ENCODE measurements around the gene CTF1.

Gene CTF1

GRCh38 chr16:30884760-30885159 lies 11.7 kb upstream of the CTF1 start:
- Histone ChIP-seq H4K5ac (ENCODE audit: low read length) (no peak overlapping the region), H3K4me1 (ENCODE audit: control insufficient read depth, low read depth, low read length) (no peaks in the 10 kb centered on the region), H2AK5ac (ENCODE audit: low read length) (no peak overlapping the region), H3K79me1 (ENCODE audit: low read length) (no peaks in the 10 kb centered on the region), H3K18ac (ENCODE audit: low read length) (no peak overlapping the region), H3K79me2 (ENCODE audit: control insufficient read depth, insufficient read depth, low read length) (no peaks in the 10 kb centered on the region), H3K23ac (ENCODE audit: low read length) (no peak overlapping the region), H2BK5ac (ENCODE audit: low read length) (no peak overlapping the region), H3K9ac (ENCODE audit: low read length) (no peak overlapping the region), H4K8ac (ENCODE audit: low read depth, low read length) (no peak overlapping the region), H3K36me3 (ENCODE audit: control insufficient read depth, insufficient read depth, low read length) (peaks cover 5% of the 10 kb centered on the region), H3K27me3 (ENCODE audit: insufficient read depth, low read length, poor library complexity) (no peaks in the 10 kb centered on the region), H3K4me2 (ENCODE audit: low read length) (no peak overlapping the region), H3K56ac (ENCODE audit: low read length) (no peak overlapping the region), H2BK120ac (ENCODE audit: low read depth, low read length) (no peak overlapping the region), H3K4me3 (ENCODE audit: low read length) (no peak overlapping the region), H3K27ac (ENCODE audit: low read depth, low read length) (no peak overlapping the region), H2BK15ac (replicated peaks; ENCODE audit: low read depth) (no peak overlapping the region), H3K4ac (ENCODE audit: low read depth, low read length) (no peak overlapping the region)
- WGBS (ENCODE audit: extremely low coverage, insufficient coverage, low lambda C conversion rate), result no CpG with 5 or more reads among the region's 3 CpGs
- no peak for DNase-seq

- H3K4me2 ChIP-seq (ENCODE audit: low read length), result no peak overlapping the region
- WGBS (ENCODE audit: extremely low coverage, insufficient coverage, low lambda C conversion rate), result no CpG with 5 or more reads among the region's 9 CpGs
These were observed 11.2 kb upstream of the CTF1 start for GRCh38 chr16:30885196-30885595.

GRCh38 chr16:30886145-30886544 lies 10.3 kb upstream of the CTF1 start:
- no peak overlapping the region for H2BK120ac ChIP-seq (ENCODE audit: low read depth, low read length)
- no CpG with 5 or more reads among the region's 1 CpG for WGBS (ENCODE audit: extremely low coverage, insufficient coverage, low lambda C conversion rate)
- H3K23ac ChIP-seq (ENCODE audit: low read length), result no peak overlapping the region
- H3K4me2 ChIP-seq (ENCODE audit: low read length), result no peak overlapping the region
- H3K27ac ChIP-seq (ENCODE audit: low read depth, low read length), result no peak overlapping the region
- H3K4me3 ChIP-seq (ENCODE audit: low read length), result no peak overlapping the region
- no peak overlapping the region for H4K8ac ChIP-seq (ENCODE audit: low read depth, low read length)
- H3K4me1 ChIP-seq (ENCODE audit: control insufficient read depth, low read depth, low read length), result no peaks in the 10 kb centered on the region
- DNase-seq, result no peak
- H2AK5ac ChIP-seq (ENCODE audit: low read length), result no peak overlapping the region
- H3K79me2 ChIP-seq (ENCODE audit: control insufficient read depth, insufficient read depth, low read length), result no peaks in the 10 kb centered on the region
- no peak overlapping the region for H2BK15ac ChIP-seq (replicated peaks; ENCODE audit: low read depth)
- no peak overlapping the region for H3K9ac ChIP-seq (ENCODE audit: low read length)
- no peak overlapping the region for H3K56ac ChIP-seq (ENCODE audit: low read length)
- no peak overlapping the region for H3K18ac ChIP-seq (ENCODE audit: low read length)
- no peaks in the 10 kb centered on the region for H3K79me1 ChIP-seq (ENCODE audit: low read length)
- peaks cover 5% of the 10 kb centered on the region for H3K36me3 ChIP-seq (ENCODE audit: control insufficient read depth, insufficient read depth, low read length)
- no peaks in the 10 kb centered on the region for H3K27me3 ChIP-seq (ENCODE audit: insufficient read depth, low read length, poor library complexity)
- H4K5ac ChIP-seq (ENCODE audit: low read length), result no peak overlapping the region
- H2BK5ac ChIP-seq (ENCODE audit: low read length), result no peak overlapping the region
- no peak overlapping the region for H3K4ac ChIP-seq (ENCODE audit: low read depth, low read length)

More at GRCh38 chr16:30885196-30885595, 11.2 kb upstream of the CTF1 start:
- no peak overlapping the region for H2BK15ac ChIP-seq (replicated peaks; ENCODE audit: low read depth)
- H3K4ac ChIP-seq (ENCODE audit: low read depth, low read length), result no peak overlapping the region
- no peak overlapping the region for H2AK5ac ChIP-seq (ENCODE audit: low read length)
- H4K5ac ChIP-seq (ENCODE audit: low read length), result no peak overlapping the region
- no peak overlapping the region for H3K56ac ChIP-seq (ENCODE audit: low read length)
- H4K8ac ChIP-seq (ENCODE audit: low read depth, low read length), result no peak overlapping the region
- no peaks in the 10 kb centered on the region for H3K4me1 ChIP-seq (ENCODE audit: control insufficient read depth, low read depth, low read length)
- no peak overlapping the region for H2BK120ac ChIP-seq (ENCODE audit: low read depth, low read length)
- no peak overlapping the region for H3K4me3 ChIP-seq (ENCODE audit: low read length)
- H3K23ac ChIP-seq (ENCODE audit: low read length), result no peak overlapping the region
- H3K36me3 ChIP-seq (ENCODE audit: control insufficient read depth, insufficient read depth, low read length), result peaks cover 5% of the 10 kb centered on the region
- no peaks in the 10 kb centered on the region for H3K79me2 ChIP-seq (ENCODE audit: control insufficient read depth, insufficient read depth, low read length)
- H3K27ac ChIP-seq (ENCODE audit: low read depth, low read length), result no peak overlapping the region
- no peak for DNase-seq
- no peaks in the 10 kb centered on the region for H3K27me3 ChIP-seq (ENCODE audit: insufficient read depth, low read length, poor library complexity)
- no peak overlapping the region for H3K18ac ChIP-seq (ENCODE audit: low read length)
- H3K79me1 ChIP-seq (ENCODE audit: low read length), result no peaks in the 10 kb centered on the region
- H3K9ac ChIP-seq (ENCODE audit: low read length), result no peak overlapping the region
- no peak overlapping the region for H2BK5ac ChIP-seq (ENCODE audit: low read length)

GRCh38 chr16:30887927-30888326 lies 8.5 kb upstream of the CTF1 start:
- H2AK5ac ChIP-seq (ENCODE audit: low read length), result no peak overlapping the region
- H3K36me3 ChIP-seq (ENCODE audit: control insufficient read depth, insufficient read depth, low read length), result peaks cover 5% of the 10 kb centered on the region
- peaks cover under 1% of the 10 kb centered on the region for H3K4me1 ChIP-seq (ENCODE audit: control insufficient read depth, low read depth, low read length)
- WGBS (ENCODE audit: extremely low coverage, insufficient coverage, low lambda C conversion rate), result no CpG with 5 or more reads among the region's 9 CpGs
- H4K8ac ChIP-seq (ENCODE audit: low read depth, low read length), result no peak overlapping the region
- H3K27ac ChIP-seq (ENCODE audit: low read depth, low read length), result no peak overlapping the region
- H2BK120ac ChIP-seq (ENCODE audit: low read depth, low read length), result no peak overlapping the region
- H3K9ac ChIP-seq (ENCODE audit: low read length), result no peak overlapping the region
- no peaks in the 10 kb centered on the region for H3K27me3 ChIP-seq (ENCODE audit: insufficient read depth, low read length, poor library complexity)
- H3K79me2 ChIP-seq (ENCODE audit: control insufficient read depth, insufficient read depth, low read length), result peaks cover 2% of the 10 kb centered on the region
- no peak overlapping the region for H4K5ac ChIP-seq (ENCODE audit: low read length)
- peaks cover 2% of the 10 kb centered on the region for H3K79me1 ChIP-seq (ENCODE audit: low read length)
- no peak overlapping the region for H3K4ac ChIP-seq (ENCODE audit: low read depth, low read length)
- H2BK5ac ChIP-seq (ENCODE audit: low read length), result no peak overlapping the region
- no peak overlapping the region for H3K56ac ChIP-seq (ENCODE audit: low read length)
- DNase-seq, result no peak
- H3K4me2 ChIP-seq (ENCODE audit: low read length), result no peak overlapping the region
- no peak overlapping the region for H2BK15ac ChIP-seq (replicated peaks; ENCODE audit: low read depth)
- H3K4me3 ChIP-seq (ENCODE audit: low read length), result no peak overlapping the region
- no peak overlapping the region for H3K23ac ChIP-seq (ENCODE audit: low read length)
- no peak overlapping the region for H3K18ac ChIP-seq (ENCODE audit: low read length)

- H3K4me1 ChIP-seq (ENCODE audit: control insufficient read depth, low read depth, low read length), result peaks cover 4% of the 10 kb centered on the region
- H3K4ac ChIP-seq (ENCODE audit: low read depth, low read length), result no peak overlapping the region
- no peak overlapping the region for H4K8ac ChIP-seq (ENCODE audit: low read depth, low read length)
- no peak overlapping the region for H3K27ac ChIP-seq (ENCODE audit: low read depth, low read length)
- H3K4me3 ChIP-seq (ENCODE audit: low read length), result no peak overlapping the region
- no peak overlapping the region for H2BK120ac ChIP-seq (ENCODE audit: low read depth, low read length)
- peaks cover 5% of the 10 kb centered on the region for H3K36me3 ChIP-seq (ENCODE audit: control insufficient read depth, insufficient read depth, low read length)
- WGBS (ENCODE audit: extremely low coverage, insufficient coverage, low lambda C conversion rate), result no CpG with 5 or more reads among the region's 8 CpGs
- no peaks in the 10 kb centered on the region for H3K27me3 ChIP-seq (ENCODE audit: insufficient read depth, low read length, poor library complexity)
- no peak overlapping the region for H3K9ac ChIP-seq (ENCODE audit: low read length)
- no peak overlapping the region for H4K5ac ChIP-seq (ENCODE audit: low read length)
- H2BK15ac ChIP-seq (replicated peaks; ENCODE audit: low read depth), result no peak overlapping the region
- no peak for DNase-seq
- H3K79me2 ChIP-seq (ENCODE audit: control insufficient read depth, insufficient read depth, low read length), result peaks cover 4% of the 10 kb centered on the region
- H3K4me2 ChIP-seq (ENCODE audit: low read length), result no peak overlapping the region
- no peak overlapping the region for H2BK5ac ChIP-seq (ENCODE audit: low read length)
- H3K18ac ChIP-seq (ENCODE audit: low read length), result no peak overlapping the region
- H3K23ac ChIP-seq (ENCODE audit: low read length), result no peak overlapping the region
- peaks cover 5% of the 10 kb centered on the region for H3K79me1 ChIP-seq (ENCODE audit: low read length)
- no peak overlapping the region for H3K56ac ChIP-seq (ENCODE audit: low read length)
- no peak overlapping the region for H2AK5ac ChIP-seq (ENCODE audit: low read length)
These were observed 7.4 kb upstream of the CTF1 start for GRCh38 chr16:30888856-30889499.

- Histone ChIP-seq H3K4me1 (ENCODE audit: control insufficient read depth, low read depth, low read length) (peaks cover 9% of the 10 kb centered on the region), H3K36me3 (ENCODE audit: control insufficient read depth, insufficient read depth, low read length) (peaks cover 5% of the 10 kb centered on the region)
- WGBS (ENCODE audit: extremely low coverage, insufficient coverage, low lambda C conversion rate), result no CpG with 5 or more reads among the region's 5 CpGs
These were observed 6.7 kb upstream of the CTF1 start for GRCh38 chr16:30889721-30890120.

More at GRCh38 chr16:30889721-30890120, 6.7 kb upstream of the CTF1 start:
- Histone ChIP-seq H3K4me3 (ENCODE audit: low read length) (no peak overlapping the region), H4K5ac (ENCODE audit: low read length) (no peak overlapping the region), H3K9ac (ENCODE audit: low read length) (no peak overlapping the region), H3K18ac (ENCODE audit: low read length) (no peak overlapping the region), H3K79me2 (ENCODE audit: control insufficient read depth, insufficient read depth, low read length) (peaks cover 4% of the 10 kb centered on the region), H3K23ac (ENCODE audit: low read length) (no peak overlapping the region), H3K4me2 (ENCODE audit: low read length) (no peak overlapping the region), H3K56ac (ENCODE audit: low read length) (no peak overlapping the region), H3K79me1 (ENCODE audit: low read length) (peaks cover 5% of the 10 kb centered on the region), H3K27ac (ENCODE audit: low read depth, low read length) (no peak overlapping the region), H2BK120ac (ENCODE audit: low read depth, low read length) (no peak overlapping the region), H2BK15ac (replicated peaks; ENCODE audit: low read depth) (no peak overlapping the region), H2BK5ac (ENCODE audit: low read length) (no peak overlapping the region), H4K8ac (ENCODE audit: low read depth, low read length) (no peak overlapping the region), H2AK5ac (ENCODE audit: low read length) (no peak overlapping the region), H3K4ac (ENCODE audit: low read depth, low read length) (no peak overlapping the region), H3K27me3 (ENCODE audit: insufficient read depth, low read length, poor library complexity) (no peaks in the 10 kb centered on the region)
- no peak for DNase-seq
